HCT116 (cell line): ENCODE results near the gene BAG1.
A peak's percentile ranks its signal among the peaks of the same experiment; 100 is the strongest.

Experiments
- CEBPB ChIP-seq: IDR thresholded peaks from 2 replicates; pipeline ENCODE4 v1.6.1; 2012; ENCODE audit warnings: low read depth
- CTCF ChIP-seq, 3 experiments: fragments of 200-600 bp in 1 of 3; sonication (generic) in 1 of 3; IDR thresholded peaks in 2 of 3; conservative IDR thresholded peaks in 1 of 3; 2 replicates each; pipeline ENCODE4 v1.5.1; 2012 to 2017; ENCODE audit warnings: low read depth in 2 of 3, low read length in 2 of 3, antibody characterized with exemption in 1 of 3, borderline replicate concordance in 1 of 3, control low read depth in 1 of 3, mild to moderate bottlenecking in 1 of 3, mixed read lengths in 1 of 3, mixed run types in 1 of 3, moderate library complexity in 1 of 3; ENCODE audit not compliant: insufficient read depth in 1 of 3
- EZH2 ChIP-seq: fragments of 200-600 bp; sonication (generic); IDR thresholded peaks from 2 replicates; pipeline ENCODE4 v1.6.1; 2017; ENCODE audit warnings: antibody characterized with exemption, mixed run types
- EZH2phosphoT487 ChIP-seq: fragments of 200-600 bp; IDR thresholded peaks from 2 replicates; pipeline ENCODE4 v1.6.1; 2018; ENCODE audit warnings: antibody characterized with exemption, borderline replicate concordance
- JUND ChIP-seq: IDR thresholded peaks from 2 replicates; pipeline ENCODE4 v1.6.1; 2012
- POLR2A ChIP-seq: IDR thresholded peaks from 2 replicates; pipeline ENCODE4 v1.7.0; 2011; ENCODE audit warnings: borderline replicate concordance; ENCODE audit not compliant: insufficient read depth, insufficient read length; ENCODE audit errors: extremely low read depth
- POLR2AphosphoS5 ChIP-seq: IDR thresholded peaks from 2 replicates; pipeline ENCODE4 v1.6.1; 2011; ENCODE audit warnings: mild to moderate bottlenecking, low read depth, low read length, moderate library complexity
- RAD21 ChIP-seq: IDR thresholded peaks from 2 replicates; pipeline ENCODE4 v1.6.1; 2012; ENCODE audit warnings: low read depth, mild to moderate bottlenecking
- REST ChIP-seq: IDR thresholded peaks from 2 replicates; pipeline ENCODE4 v1.6.1; 2012; ENCODE audit warnings: low read depth
- SP1 ChIP-seq: IDR thresholded peaks from 2 replicates; pipeline ENCODE4 v1.6.1; 2012; ENCODE audit warnings: low read depth
- ZFX ChIP-seq: fragments of 450-650 bp; IDR thresholded peaks from 2 replicates; pipeline ENCODE4 v1.6.1; 2017
- ZNF274 ChIP-seq: fragments of 200-500 bp; sonication (Bioruptor generic); IDR thresholded peaks from 2 replicates; pipeline ENCODE4 v1.6.1; 2014; ENCODE audit warnings: mild to moderate bottlenecking, low read depth, low read length, inconsistent platforms

- no peak for TF ChIP-seq EZH2
- TF ChIP-seq RAD21: no peak
- TF ChIP-seq CEBPB: peak; percentile 99
- no peak for TF ChIP-seq CTCF (IDR thresholded peaks at IDR 0.05 in 2 of 3, conservative IDR thresholded peaks at IDR 0.05 in 1 of 3; ENCODE audit: borderline replicate concordance in 1 of 3, insufficient read depth in 1 of 3, low read depth in 2 of 3, low read length in 2 of 3)
- TF ChIP-seq JUND: 0 out of 2 replicates have a peak, but pooled peaks have one; percentile 15
- TF ChIP-seq POLR2AphosphoS5: peak; percentile 92
- TF ChIP-seq ZNF274: no peak
- TF ChIP-seq EZH2phosphoT487: no peak
- peak; percentile 68 for TF ChIP-seq POLR2A
- peak; percentile 48; the same call in 1 of the 2 replicates for TF ChIP-seq ZFX
- peak; percentile 84 for TF ChIP-seq SP1
- no peak for TF ChIP-seq REST
These were observed 25.9 kb upstream of the BAG1 start, which contains the start of gene NFX1 for GRCh38 chr9:33290247-33291030.
